SK-N-SH treated with all-trans-retinoic acid at 6 μM for 48 hours (cell line): ENCODE results near the gene NDRG3.

Experiments used
- ATAC-seq: fragments of 200-7000 bp; cut with Tn5 transposase; 3 replicates; pipeline ENCODE4 v1.9.1; 2020; ENCODE audit warnings: mild to moderate bottlenecking, moderate library complexity
- ARNTL ChIP-seq: fragments of 450-650 bp; formaldehyde crosslinking; IDR thresholded peaks from 2 replicates; pipeline ENCODE4 v1.5.0; 2020; ENCODE audit warnings: low read depth, mild to moderate bottlenecking, moderate library complexity, borderline replicate concordance
- BACH2 ChIP-seq: fragments of 250-450 bp; sonication (Bioruptor Pico); IDR thresholded peaks from 2 replicates; pipeline ENCODE4 v1.9.0; 2021; ENCODE audit warnings: mild to moderate bottlenecking, borderline replicate concordance
- CSDC2 ChIP-seq: fragments of 250-450 bp; sonication (Bioruptor Pico); IDR thresholded peaks from 2 replicates; pipeline ENCODE4 v1.5.0; 2020; ENCODE audit warnings: mild to moderate bottlenecking, moderate library complexity
- ESRRG ChIP-seq: fragments of 250-450 bp; sonication (Bioruptor Pico); IDR thresholded peaks from 2 replicates; pipeline ENCODE4 v1.6.1; 2021; ENCODE audit warnings: mild to moderate bottlenecking
- GLIS3 ChIP-seq: fragments of 250-450 bp; sonication (Bioruptor Pico); IDR thresholded peaks from 2 replicates; pipeline ENCODE4 v1.5.0; 2020; ENCODE audit warnings: mild to moderate bottlenecking, moderate library complexity
- ISL1 ChIP-seq: fragments of 250-450 bp; sonication (Bioruptor Pico); IDR thresholded peaks from 2 replicates; pipeline ENCODE4 v2.1.2; 2022; ENCODE audit warnings: mild to moderate bottlenecking, moderate library complexity
- OSR1 ChIP-seq: fragments of 250-450 bp; sonication (Bioruptor Pico); IDR thresholded peaks from 2 replicates; pipeline ENCODE4 v1.8.0; 2022; ENCODE audit warnings: moderate library complexity, mild to moderate bottlenecking, inconsistent platforms
- PATZ1 ChIP-seq: fragments of 250-450 bp; sonication (Bioruptor Pico); IDR thresholded peaks from 2 replicates; pipeline ENCODE4 v1.8.0; 2020; ENCODE audit warnings: mild to moderate bottlenecking, moderate library complexity, borderline replicate concordance
- POU6F1 ChIP-seq: fragments of 250-450 bp; sonication (Bioruptor Pico); IDR thresholded peaks from 2 replicates; pipeline ENCODE4 v1.8.0; 2021; ENCODE audit warnings: low read depth, mild to moderate bottlenecking, moderate library complexity, borderline replicate concordance
- PPARA ChIP-seq: fragments of 250-450 bp; sonication (Bioruptor Pico); IDR thresholded peaks from 2 replicates; pipeline ENCODE4 v1.5.0; 2020; ENCODE audit warnings: mild to moderate bottlenecking, borderline replicate concordance
- RARB ChIP-seq: fragments of 250-450 bp; sonication (Bioruptor Pico); IDR thresholded peaks from 2 replicates; pipeline ENCODE4 v1.8.0; 2021; ENCODE audit warnings: mild to moderate bottlenecking, moderate library complexity
- SNAI2 ChIP-seq: fragments of 250-450 bp; sonication (Bioruptor Pico); IDR thresholded peaks from 2 replicates; pipeline ENCODE4 v1.5.0; 2020; ENCODE audit warnings: mild to moderate bottlenecking, moderate library complexity
- TCF4 ChIP-seq: fragments of 250-450 bp; sonication (Bioruptor Pico); IDR thresholded peaks from 2 replicates; pipeline ENCODE4 v1.8.0; 2021; ENCODE audit warnings: mild to moderate bottlenecking, moderate library complexity, borderline replicate concordance
- TOX ChIP-seq: fragments of 250-450 bp; sonication (Bioruptor Pico); IDR thresholded peaks from 2 replicates; pipeline ENCODE4 v1.8.0; 2021; ENCODE audit warnings: mild to moderate bottlenecking, moderate library complexity, borderline replicate concordance
- TSHZ2 ChIP-seq: fragments of 250-450 bp; sonication (Bioruptor Pico); IDR thresholded peaks from 2 replicates; pipeline ENCODE4 v1.5.0; 2020; ENCODE audit warnings: mild to moderate bottlenecking, moderate library complexity
- ZC3H10 ChIP-seq: fragments of 250-450 bp; sonication (Bioruptor Pico); IDR thresholded peaks from 2 replicates; pipeline ENCODE4 v1.5.1; 2021; ENCODE audit warnings: mild to moderate bottlenecking, moderate library complexity
- ZFP30 ChIP-seq: fragments of 450-650 bp; formaldehyde crosslinking; IDR thresholded peaks from 2 replicates; pipeline ENCODE4 v1.5.0; 2022; ENCODE audit warnings: mild to moderate bottlenecking, moderate library complexity
- ZNF565 ChIP-seq: fragments of 450-650 bp; formaldehyde crosslinking; conservative IDR thresholded peaks from 2 replicates; pipeline ENCODE4 v1.5.0; 2020; ENCODE audit warnings: low read depth, mild to moderate bottlenecking, moderate library complexity
- TF ChIP-seq, protein P1 (sequence below): fragments of 250-450 bp; sonication (Bioruptor Pico); IDR thresholded peaks from 2 replicates; pipeline ENCODE4 v1.5.1; 2021; ENCODE audit warnings: mild to moderate bottlenecking, moderate library complexity
- TF ChIP-seq, protein P2 (sequence below): fragments of 250-450 bp; sonication (Bioruptor Pico); IDR thresholded peaks from 2 replicates; pipeline ENCODE4 v1.5.1; 2020; ENCODE audit warnings: low read depth, mild to moderate bottlenecking, moderate library complexity

NDRG3 gene

GRCh38 chr20:36726168-36726567 is 19.7 kb downstream of the NDRG3 start (continued):
- TF ChIP-seq, protein P1, sequence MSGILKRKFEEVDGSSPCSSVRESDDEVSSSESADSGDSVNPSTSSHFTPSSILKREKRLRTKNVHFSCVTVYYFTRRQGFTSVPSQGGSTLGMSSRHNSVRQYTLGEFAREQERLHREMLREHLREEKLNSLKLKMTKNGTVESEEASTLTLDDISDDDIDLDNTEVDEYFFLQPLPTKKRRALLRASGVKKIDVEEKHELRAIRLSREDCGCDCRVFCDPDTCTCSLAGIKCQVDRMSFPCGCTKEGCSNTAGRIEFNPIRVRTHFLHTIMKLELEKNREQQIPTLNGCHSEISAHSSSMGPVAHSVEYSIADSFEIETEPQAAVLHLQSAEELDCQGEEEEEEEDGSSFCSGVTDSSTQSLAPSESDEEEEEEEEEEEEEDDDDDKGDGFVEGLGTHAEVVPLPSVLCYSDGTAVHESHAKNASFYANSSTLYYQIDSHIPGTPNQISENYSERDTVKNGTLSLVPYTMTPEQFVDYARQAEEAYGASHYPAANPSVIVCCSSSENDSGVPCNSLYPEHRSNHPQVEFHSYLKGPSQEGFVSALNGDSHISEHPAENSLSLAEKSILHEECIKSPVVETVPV (CRISPR knock-in tag), result no peak
- TF ChIP-seq ESRRG (CRISPR knock-in tag) (no peak), TSHZ2 (CRISPR knock-in tag) (no peak), ZC3H10 (CRISPR knock-in tag) (no peak), RARB (CRISPR knock-in tag) (no peak)

DNA sequence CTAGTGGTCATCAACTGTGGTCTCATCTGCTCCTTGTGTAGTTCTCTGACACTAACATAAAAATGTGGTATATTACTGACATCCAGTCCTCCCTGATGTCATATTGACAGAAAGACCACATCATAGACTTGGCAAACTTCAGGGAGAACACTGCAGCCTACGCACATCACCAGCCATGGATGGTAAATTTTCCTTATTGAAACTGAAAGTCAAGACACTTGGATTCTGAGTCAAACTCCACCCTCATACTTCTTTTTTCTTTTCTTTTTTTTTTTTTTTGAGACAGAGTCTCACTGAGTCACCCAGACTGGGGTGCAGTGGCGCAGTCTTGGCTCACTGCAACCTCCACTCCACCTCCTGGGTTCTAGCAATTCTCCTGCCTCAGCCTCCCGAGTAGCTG is 25.4 kb downstream of the NDRG3 start:
- no peak for TF ChIP-seq ESRRG (CRISPR knock-in tag)
- no peak for TF ChIP-seq TSHZ2 (CRISPR knock-in tag)
- no peak for TF ChIP-seq PATZ1
- no peak for TF ChIP-seq CSDC2 (CRISPR knock-in tag)
- no peak for TF ChIP-seq ZFP30
- no peak for TF ChIP-seq ISL1 (CRISPR knock-in tag)
- TF ChIP-seq SNAI2, result no peak
- TF ChIP-seq POU6F1 (CRISPR knock-in tag), result no peak
- no peak for TF ChIP-seq TOX (CRISPR knock-in tag)
- TF ChIP-seq GLIS3 (CRISPR knock-in tag), result no peak
- no peak for TF ChIP-seq OSR1
- no peak for TF ChIP-seq RARB (CRISPR knock-in tag)
- TF ChIP-seq ZC3H10 (CRISPR knock-in tag), result no peak
- TF ChIP-seq BACH2 (CRISPR knock-in tag), result no peak
- TF ChIP-seq TCF4, result no peak
- TF ChIP-seq, protein P1 (CRISPR knock-in tag), result no peak
- TF ChIP-seq ZNF565 (CRISPR knock-in tag), result no peak
- no peak for TF ChIP-seq ARNTL (CRISPR knock-in tag)
- no peak for TF ChIP-seq PPARA (CRISPR knock-in tag)
- TF ChIP-seq, protein P2, sequence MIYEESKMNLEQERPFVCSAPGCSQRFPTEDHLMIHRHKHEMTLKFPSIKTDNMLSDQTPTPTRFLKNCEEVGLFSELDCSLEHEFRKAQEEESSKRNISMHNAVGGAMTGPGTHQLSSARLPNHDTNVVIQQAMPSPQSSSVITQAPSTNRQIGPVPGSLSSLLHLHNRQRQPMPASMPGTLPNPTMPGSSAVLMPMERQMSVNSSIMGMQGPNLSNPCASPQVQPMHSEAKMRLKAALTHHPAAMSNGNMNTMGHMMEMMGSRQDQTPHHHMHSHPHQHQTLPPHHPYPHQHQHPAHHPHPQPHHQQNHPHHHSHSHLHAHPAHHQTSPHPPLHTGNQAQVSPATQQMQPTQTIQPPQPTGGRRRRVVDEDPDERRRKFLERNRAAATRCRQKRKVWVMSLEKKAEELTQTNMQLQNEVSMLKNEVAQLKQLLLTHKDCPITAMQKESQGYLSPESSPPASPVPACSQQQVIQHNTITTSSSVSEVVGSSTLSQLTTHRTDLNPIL (CRISPR knock-in tag), result no peak
- no peak for ATAC-seq
